Chondrocyte (in vitro differentiated cells): ENCODE measurements around the gene CBR1. TPM values are rescaled to one million over a fixed set of nuclear protein-coding genes. Genes with fewer than 3 reads are reported as not detected.

ENCODE experiments used
- DNase-seq: peaks from one replicate; pipeline ENCODE4 v3.0.0; 2021; ENCODE audit warnings: mixed read lengths, low spot score
- H3K27ac Mint-ChIP-seq: one replicate; pipeline ENCODE4 v1.8.0; 2021; ENCODE audit warnings: mild to moderate bottlenecking, moderate library complexity, mixed read lengths; ENCODE audit not compliant: unreplicated experiment
- H3K27me3 Mint-ChIP-seq: 2 replicates; pipeline ENCODE4 v1.8.0; 2021; ENCODE audit warnings: low read depth, mixed read lengths
- H3K36me3 Mint-ChIP-seq: 2 replicates; pipeline ENCODE4 v1.8.0; 2021; ENCODE audit warnings: low read depth, mixed read lengths
- H3K4me1 Mint-ChIP-seq: 2 replicates; pipeline ENCODE4 v1.8.0; 2021; ENCODE audit warnings: low read depth, mild to moderate bottlenecking, mixed read lengths
- H3K4me3 Mint-ChIP-seq: one replicate; pipeline ENCODE4 v1.8.0; 2021; ENCODE audit warnings: mild to moderate bottlenecking, moderate library complexity, mixed read lengths; ENCODE audit not compliant: unreplicated experiment
- H3K9me3 Mint-ChIP-seq: 2 replicates; pipeline ENCODE4 v1.8.0; 2021; ENCODE audit warnings: low read depth, mixed read lengths
- total RNA-seq: library from RNA; stranded (reverse); gene quantifications from 3 replicates; pipeline ENCODE4 v1.2.1, GENCODE V29; 2021
- TF ChIP-seq, protein P1 (sequence below): fragments of 200-600 bp; sonication (generic); IDR thresholded peaks from 2 replicates; pipeline ENCODE4 v1.5.0; 2021; ENCODE audit warnings: antibody characterized with exemption, mild to moderate bottlenecking, moderate library complexity

CBR1 gene
- total RNA-seq, 1 donor from 2014 or later, result 17.6 TPM

- Mint-ChIP-seq H3K4me1 (no peaks in the 10 kb centered on the region), H3K4me3 (no peak overlapping the region), H3K27me3 (peaks cover 7% of the 10 kb centered on the region), H3K36me3 (no peaks in the 10 kb centered on the region), H3K9me3 (no peaks in the 10 kb centered on the region), H3K27ac (no peak overlapping the region)
- DNase-seq, result no peak
- TF ChIP-seq, protein P1, sequence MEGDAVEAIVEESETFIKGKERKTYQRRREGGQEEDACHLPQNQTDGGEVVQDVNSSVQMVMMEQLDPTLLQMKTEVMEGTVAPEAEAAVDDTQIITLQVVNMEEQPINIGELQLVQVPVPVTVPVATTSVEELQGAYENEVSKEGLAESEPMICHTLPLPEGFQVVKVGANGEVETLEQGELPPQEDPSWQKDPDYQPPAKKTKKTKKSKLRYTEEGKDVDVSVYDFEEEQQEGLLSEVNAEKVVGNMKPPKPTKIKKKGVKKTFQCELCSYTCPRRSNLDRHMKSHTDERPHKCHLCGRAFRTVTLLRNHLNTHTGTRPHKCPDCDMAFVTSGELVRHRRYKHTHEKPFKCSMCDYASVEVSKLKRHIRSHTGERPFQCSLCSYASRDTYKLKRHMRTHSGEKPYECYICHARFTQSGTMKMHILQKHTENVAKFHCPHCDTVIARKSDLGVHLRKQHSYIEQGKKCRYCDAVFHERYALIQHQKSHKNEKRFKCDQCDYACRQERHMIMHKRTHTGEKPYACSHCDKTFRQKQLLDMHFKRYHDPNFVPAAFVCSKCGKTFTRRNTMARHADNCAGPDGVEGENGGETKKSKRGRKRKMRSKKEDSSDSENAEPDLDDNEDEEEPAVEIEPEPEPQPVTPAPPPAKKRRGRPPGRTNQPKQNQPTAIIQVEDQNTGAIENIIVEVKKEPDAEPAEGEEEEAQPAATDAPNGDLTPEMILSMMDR, result no peak
These were observed 7.2 kb downstream of the CBR1 start for GRCh38 chr21:36076878-36077655.

- Mint-ChIP-seq H3K4me1 (no peaks in the 10 kb centered on the region), H3K27me3 (peaks cover 8% of the 10 kb centered on the region), H3K4me3 (no peak overlapping the region), H3K27ac (no peak overlapping the region), H3K9me3 (no peaks in the 10 kb centered on the region), H3K36me3 (no peaks in the 10 kb centered on the region)
- TF ChIP-seq, protein P1, result no peak
- no peak for DNase-seq
These were observed 7.9 kb downstream of the CBR1 start for GRCh38 chr21:36077758-36078157.

DNA sequence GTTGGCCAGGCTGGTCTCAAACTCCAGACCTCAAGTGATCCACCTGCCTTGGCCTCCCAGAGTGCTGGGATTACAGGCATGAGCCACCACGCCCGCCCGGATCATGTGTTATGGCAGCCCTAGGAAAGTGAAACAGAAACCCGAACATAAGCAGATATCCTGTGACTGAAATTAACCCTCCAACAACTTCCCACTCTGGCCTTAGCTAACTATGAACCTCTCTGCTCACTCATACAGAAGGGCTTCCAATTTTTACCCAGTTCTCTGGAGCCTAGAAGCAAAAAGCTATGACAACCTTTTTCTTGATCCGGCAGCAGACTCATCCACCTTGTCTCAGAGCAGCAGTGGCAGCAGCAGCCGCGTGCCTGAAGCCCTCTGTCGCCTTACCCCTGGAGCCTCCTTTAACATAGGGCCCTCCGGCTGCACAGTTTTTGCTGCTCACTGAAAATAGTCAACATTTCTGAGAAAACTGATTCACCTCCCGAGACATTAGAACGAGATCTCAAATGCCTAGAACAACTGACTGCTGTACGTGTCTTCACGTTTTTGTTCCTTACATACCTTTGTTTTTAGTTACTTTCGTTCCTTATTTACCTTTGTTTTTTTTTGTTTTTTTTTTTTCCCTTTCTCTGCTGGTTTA is 9.3 kb downstream of the CBR1 start:
- Mint-ChIP-seq H3K4me1 (no peaks in the 10 kb centered on the region), H3K27ac (no peak overlapping the region)

DNA sequence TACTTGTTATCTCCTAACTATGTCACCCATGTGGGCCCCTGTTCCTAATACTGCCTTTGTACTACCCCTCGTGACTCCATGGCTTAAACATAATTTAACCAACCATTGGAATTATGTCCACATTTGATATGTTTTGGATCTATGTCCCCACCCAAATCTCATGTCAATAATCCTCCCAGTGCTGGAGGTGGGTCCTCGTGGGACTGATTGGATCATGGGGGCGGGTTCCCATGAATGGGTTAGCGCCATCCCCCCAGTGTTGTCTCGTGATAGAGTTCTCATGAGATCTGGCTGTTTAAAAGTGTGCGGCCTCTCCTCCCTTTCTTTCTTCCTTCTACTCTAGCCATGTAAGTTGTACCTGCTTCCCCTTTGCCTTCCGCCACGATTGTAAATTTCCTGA is 9.8 kb downstream of the CBR1 start:
- H3K27me3 Mint-ChIP-seq, result peaks cover 8% of the 10 kb centered on the region
- H3K4me1 Mint-ChIP-seq, result no peaks in the 10 kb centered on the region
- DNase-seq, result no peak
- no peaks in the 10 kb centered on the region for H3K36me3 Mint-ChIP-seq
- H3K27ac Mint-ChIP-seq, result no peak overlapping the region
- H3K9me3 Mint-ChIP-seq, result no peaks in the 10 kb centered on the region
- no peak overlapping the region for H3K4me3 Mint-ChIP-seq
- TF ChIP-seq, protein P1, result no peak

More for the DNA sequence above, 9.3 kb downstream of the CBR1 start:
- H3K9me3 Mint-ChIP-seq, result no peaks in the 10 kb centered on the region
- H3K4me3 Mint-ChIP-seq, result no peak overlapping the region
- no peaks in the 10 kb centered on the region for H3K36me3 Mint-ChIP-seq
- peaks cover 8% of the 10 kb centered on the region for H3K27me3 Mint-ChIP-seq
- DNase-seq, result no peak
- TF ChIP-seq, protein P1, result no peak

GRCh38 chr21:36080386-36080785 is 10.6 kb downstream of the CBR1 start:
- H3K4me3 Mint-ChIP-seq, result no peak overlapping the region
- H3K27me3 Mint-ChIP-seq, result peaks cover 8% of the 10 kb centered on the region
- no peaks in the 10 kb centered on the region for H3K36me3 Mint-ChIP-seq
- no peaks in the 10 kb centered on the region for H3K4me1 Mint-ChIP-seq
- TF ChIP-seq, protein P1, result no peak
- no peak for DNase-seq
- H3K27ac Mint-ChIP-seq, result no peak overlapping the region
- H3K9me3 Mint-ChIP-seq, result no peaks in the 10 kb centered on the region
